Left renal pelvis (tissue), 4 donors: ENCODE measurements around the gene ABHD17C. TPM values are rescaled to one million over a fixed set of nuclear protein-coding genes. Genes with fewer than 3 reads are reported as not detected.

Experiments
- DNase-seq, 4 donors: peaks; one replicate each; pipeline ENCODE4 v3.0.0-alpha.2; 2013; ENCODE audit warnings: low read depth in 4 of 4, low spot score in 3 of 4
- polyA plus RNA-seq, 4 donors: library from polyadenylated mRNA; unstranded; fragments of 120-200 nt; gene quantifications; one replicate each; pipeline ENCODE4 v1.2.1, GENCODE V29; 2013; ENCODE audit not compliant: insufficient read length in 4 of 4

ABHD17C gene
- polyA plus RNA-seq, 4 donors = 6.8 to 40.2 (median 33.5) TPM

GRCh38 chr15:80780416-80781221 is 85.5 kb downstream of the ABHD17C start:
- DNase-seq = peak; percentile 39 to 62 (median 54)

GRCh38 chr15:80783260-80783659 is 88.2 kb downstream of the ABHD17C start:
- DNase-seq = no peak

GRCh38 chr15:80785335-80785734 is 90.2 kb downstream of the ABHD17C start:
- DNase-seq = no peak

GRCh38 chr15:80785811-80786354 is 90.8 kb downstream of the ABHD17C start:
- DNase-seq = no peak

GRCh38 chr15:80787316-80787715 is 92.2 kb downstream of the ABHD17C start:
- DNase-seq = no peak

GRCh38 chr15:80788536-80788935 is 93.4 kb downstream of the ABHD17C start:
- no peak for DNase-seq

GRCh38 chr15:80789296-80789695 is 94.2 kb downstream of the ABHD17C start:
- DNase-seq = no peak

- DNase-seq = no peak
These were observed 94.7 kb downstream of the ABHD17C start for GRCh38 chr15:80789796-80790195.

- DNase-seq = no peak
These were observed 95.1 kb downstream of the ABHD17C start for GRCh38 chr15:80790236-80790635.

- DNase-seq = no peak
These were observed 95.9 kb downstream of the ABHD17C start for GRCh38 chr15:80791004-80791403.

GRCh38 chr15:80796407-80796806 is 101.3 kb downstream of the ABHD17C start:
- DNase-seq = no peak

GRCh38 chr15:80798911-80799310 is 103.8 kb downstream of the ABHD17C start:
- no peak for DNase-seq

- no peak for DNase-seq
These were observed 105.0 kb downstream of the ABHD17C start for GRCh38 chr15:80800067-80800466.

- DNase-seq = no peak
These were observed 107.0 kb downstream of the ABHD17C start for GRCh38 chr15:80801891-80802680.

GRCh38 chr15:80803580-80804525 is 108.7 kb downstream of the ABHD17C start:
- no peak for DNase-seq

GRCh38 chr15:80804970-80805495 is 109.9 kb downstream of the ABHD17C start:
- DNase-seq = no peak
